OCI-LY3 (cell line): ENCODE measurements around the gene DSN1.

Experiments used
- EZH2phosphoT487 ChIP-seq: fragments of 200-600 bp; shearing (Covaris generic); IDR thresholded peaks from 2 replicates; pipeline ENCODE4 v1.6.1; 2018; ENCODE audit warnings: antibody characterized with exemption, mixed run types, low read depth
- TF ChIP-seq, protein P1 (sequence below): fragments of 200-600, 300-600 bp; sonication (generic); IDR thresholded peaks from 2 replicates; pipeline ENCODE4 v1.5.1; 2014; ENCODE audit warnings: antibody characterized with exemption, low read length, low read depth

DNA sequence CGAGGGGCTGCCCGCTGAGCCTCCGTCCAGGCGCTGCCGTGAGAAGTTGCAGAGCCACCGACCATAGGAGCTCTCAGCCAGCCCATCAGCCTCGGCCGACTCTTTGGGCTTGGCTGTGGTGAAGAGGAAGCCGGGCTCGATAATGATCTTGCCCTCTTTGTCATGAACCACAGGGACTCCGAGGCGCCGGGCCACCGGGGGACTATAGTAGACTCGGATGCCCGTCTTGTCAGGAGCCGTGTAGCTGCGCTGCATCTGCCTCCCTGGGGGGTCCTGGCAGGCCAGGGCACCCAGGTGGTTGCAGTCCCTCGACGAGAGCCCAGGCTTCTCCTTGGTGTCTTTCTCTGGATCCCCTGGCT, 20.5 kb upstream of the DSN1 start:
- TF ChIP-seq, protein P1, sequence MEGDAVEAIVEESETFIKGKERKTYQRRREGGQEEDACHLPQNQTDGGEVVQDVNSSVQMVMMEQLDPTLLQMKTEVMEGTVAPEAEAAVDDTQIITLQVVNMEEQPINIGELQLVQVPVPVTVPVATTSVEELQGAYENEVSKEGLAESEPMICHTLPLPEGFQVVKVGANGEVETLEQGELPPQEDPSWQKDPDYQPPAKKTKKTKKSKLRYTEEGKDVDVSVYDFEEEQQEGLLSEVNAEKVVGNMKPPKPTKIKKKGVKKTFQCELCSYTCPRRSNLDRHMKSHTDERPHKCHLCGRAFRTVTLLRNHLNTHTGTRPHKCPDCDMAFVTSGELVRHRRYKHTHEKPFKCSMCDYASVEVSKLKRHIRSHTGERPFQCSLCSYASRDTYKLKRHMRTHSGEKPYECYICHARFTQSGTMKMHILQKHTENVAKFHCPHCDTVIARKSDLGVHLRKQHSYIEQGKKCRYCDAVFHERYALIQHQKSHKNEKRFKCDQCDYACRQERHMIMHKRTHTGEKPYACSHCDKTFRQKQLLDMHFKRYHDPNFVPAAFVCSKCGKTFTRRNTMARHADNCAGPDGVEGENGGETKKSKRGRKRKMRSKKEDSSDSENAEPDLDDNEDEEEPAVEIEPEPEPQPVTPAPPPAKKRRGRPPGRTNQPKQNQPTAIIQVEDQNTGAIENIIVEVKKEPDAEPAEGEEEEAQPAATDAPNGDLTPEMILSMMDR = no peak
- TF ChIP-seq EZH2phosphoT487 = no peak
